HG03520 (cell line): ENCODE results near the gene MPDU1.

ENCODE experiments used
- ATAC-seq: cut with Tn5 transposase; IDR thresholded peaks from one replicate; pipeline ENCODE4 v1.9.1; 2021; ENCODE audit warnings: mild to moderate bottlenecking, moderate library complexity; ENCODE audit not compliant: unreplicated experiment

The MPDU1 gene

DNA sequence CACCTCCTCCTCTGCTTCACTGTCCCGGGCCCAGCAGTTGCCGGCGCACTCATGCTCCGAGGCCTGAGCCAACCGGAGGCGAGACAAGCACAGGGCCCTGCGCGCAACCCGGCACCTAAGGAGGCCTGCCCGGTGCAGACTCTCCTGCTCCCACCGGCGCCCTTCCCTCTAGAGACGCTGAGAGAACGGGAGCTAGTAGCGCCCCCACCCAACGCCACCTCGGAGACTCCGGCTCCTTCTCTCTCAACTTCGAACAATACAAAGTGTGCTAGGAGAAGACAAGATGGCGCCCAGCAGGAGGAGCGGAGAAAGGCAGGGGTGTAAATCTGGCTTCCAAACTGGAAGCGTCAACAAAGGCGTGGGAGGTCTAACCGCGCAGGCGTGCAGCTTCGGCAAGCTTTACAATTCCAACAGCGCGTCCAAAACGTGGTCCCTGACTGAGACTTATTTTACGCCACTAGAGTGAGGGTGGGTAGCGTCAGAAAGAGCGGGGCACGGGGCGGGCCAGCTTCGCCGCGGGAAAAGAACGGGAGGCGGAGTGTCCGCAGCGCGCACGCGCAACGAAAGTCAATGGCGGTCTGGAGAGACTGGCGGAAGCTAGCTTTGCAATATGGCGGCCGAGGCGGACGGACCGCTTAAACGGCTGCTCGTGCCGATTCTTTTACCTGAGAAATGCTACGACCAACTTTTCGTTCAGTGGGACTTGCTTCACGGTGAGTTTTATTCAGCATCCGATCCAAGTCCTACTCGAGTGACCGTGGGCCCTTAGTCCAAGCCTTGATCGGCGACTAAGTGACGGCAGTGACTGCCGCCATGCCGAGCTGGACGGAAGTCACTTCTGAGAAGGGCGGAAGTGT is at the start of gene MPDU1:
MPDU1 (plus strand) TSS at position 600 of the 857 bp plus-strand sequence; CDS start at position 611, 11 bp downstream.
- peak; percentile 62 for ATAC-seq

DNA sequence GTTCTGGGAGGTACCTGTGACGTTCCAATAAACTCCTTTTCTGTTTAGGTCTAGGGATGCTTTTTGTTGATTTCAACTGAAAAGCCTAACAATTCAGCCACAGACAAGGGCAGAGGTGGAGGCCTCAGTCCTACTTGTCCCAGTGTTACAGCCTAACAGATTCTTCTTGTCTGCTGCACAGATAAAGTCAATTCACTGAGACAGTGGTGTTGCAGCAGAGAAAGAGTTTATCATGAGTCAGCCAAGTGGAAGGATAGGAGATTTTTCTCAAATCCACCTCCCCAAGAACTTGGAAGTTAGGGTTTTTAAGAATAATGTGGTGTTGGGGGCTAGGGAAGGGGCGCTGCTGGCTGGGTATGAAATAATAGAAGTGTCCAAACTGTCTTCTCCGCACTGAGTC is 45.6 kb upstream of the MPDU1 start:
- no peak for ATAC-seq

DNA sequence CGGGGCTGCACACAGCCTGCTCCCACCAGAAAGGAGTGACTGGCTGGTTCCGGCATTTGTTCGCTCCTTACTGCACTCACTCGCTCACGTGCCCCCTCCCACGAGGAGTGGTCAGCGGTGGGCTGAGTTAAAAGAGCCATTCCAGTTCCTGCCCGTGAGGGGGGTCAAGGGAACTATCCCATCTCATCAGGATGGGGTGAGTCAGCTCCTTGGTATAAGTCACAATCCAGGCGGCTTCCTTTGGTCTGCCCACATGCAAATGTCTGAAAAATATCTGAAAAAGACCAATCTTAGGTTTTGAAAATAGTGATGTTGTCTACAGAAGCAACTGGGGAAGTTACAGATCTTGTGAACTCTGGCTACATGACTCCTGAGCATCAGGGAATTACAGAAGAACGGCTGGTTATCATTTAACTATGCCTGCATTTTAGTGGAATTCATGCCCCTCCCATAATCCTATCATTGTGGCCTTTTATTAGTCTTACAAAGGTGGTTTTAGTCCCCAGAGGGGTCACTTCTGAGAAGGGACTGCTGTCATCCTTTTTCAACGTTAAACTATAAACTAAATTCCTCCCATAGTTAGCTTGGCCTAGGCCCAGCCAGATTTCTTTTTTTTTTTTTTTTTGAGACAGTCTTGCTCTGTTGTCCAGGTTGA is 44.6 kb upstream of the MPDU1 start:
- ATAC-seq, result no peak

GRCh38 chr17:7541074-7541621 is 42.5 kb upstream of the MPDU1 start:
- ATAC-seq, result no peak

GRCh38 chr17:7544911-7545310 is 38.7 kb upstream of the MPDU1 start:
- no peak for ATAC-seq

GRCh38 chr17:7548585-7549400 is 34.9 kb upstream of the MPDU1 start, which contains the start of gene TNFSF12:
Gene TNFSF12 (plus strand): TSS chr17:7549058. CDS start chr17:7549154, 96 bp downstream.
- no peak for ATAC-seq

- no peak for ATAC-seq
Observed at GRCh38 chr17:7549401-7550055, 34.1 kb upstream of the MPDU1 start.

GRCh38 chr17:7550344-7550743 is 33.3 kb upstream of the MPDU1 start:
- ATAC-seq, result no peak

GRCh38 chr17:7551396-7551795 is 32.3 kb upstream of the MPDU1 start:
- no peak for ATAC-seq

- no peak for ATAC-seq
Observed at GRCh38 chr17:7552621-7553051, 31.0 kb upstream of the MPDU1 start.

DNA sequence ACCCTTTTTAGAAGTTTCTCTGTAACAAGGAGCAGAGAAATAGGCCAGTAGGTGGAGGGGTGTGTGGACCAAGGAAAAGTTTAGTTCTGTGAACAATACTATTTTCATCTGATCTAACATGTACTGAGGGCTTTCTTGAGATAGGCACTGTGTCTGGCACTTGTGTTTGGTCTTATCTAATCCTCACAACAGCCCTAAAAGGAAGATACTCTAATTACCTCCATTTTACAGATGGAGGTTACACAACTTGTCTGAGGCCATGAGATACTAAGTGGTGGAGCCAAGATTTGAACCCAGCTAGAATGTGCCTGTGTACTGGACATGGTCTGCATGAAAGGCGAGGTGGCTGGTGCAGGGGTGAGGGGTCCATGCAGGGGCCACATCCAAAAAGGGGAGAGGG is 30.3 kb upstream of the MPDU1 start:
- no peak for ATAC-seq

DNA sequence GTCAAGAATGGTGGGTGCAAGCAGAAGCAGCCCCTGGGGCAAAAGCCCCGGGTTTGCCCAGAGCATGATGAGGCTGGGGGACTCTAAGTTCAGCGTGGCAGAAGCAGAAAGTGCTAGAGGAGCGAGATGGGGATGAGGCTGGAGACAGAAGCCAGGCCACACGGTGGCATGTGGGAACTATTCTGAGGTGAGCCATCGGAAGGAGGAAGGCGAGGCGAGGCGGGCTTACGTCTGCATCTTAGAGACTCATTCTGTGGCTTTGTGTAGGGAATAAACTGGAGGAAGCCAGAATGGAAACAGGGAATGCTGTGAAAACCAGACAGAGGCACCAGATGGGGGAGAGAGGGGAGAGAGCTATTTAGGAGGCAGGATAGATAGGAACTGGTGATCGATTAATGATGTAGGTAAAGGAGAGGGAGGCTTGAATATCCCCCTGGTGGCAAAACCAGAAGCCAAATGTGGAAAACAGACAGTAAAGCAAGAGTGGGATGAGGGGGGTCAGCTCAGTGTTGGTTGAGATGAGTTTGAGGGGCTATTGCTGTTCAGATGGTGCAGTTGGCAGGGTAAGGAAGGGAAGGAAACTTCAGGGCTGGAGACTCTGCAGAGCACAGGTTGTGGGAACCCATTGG is 28.2 kb upstream of the MPDU1 start:
- ATAC-seq, result no peak

DNA sequence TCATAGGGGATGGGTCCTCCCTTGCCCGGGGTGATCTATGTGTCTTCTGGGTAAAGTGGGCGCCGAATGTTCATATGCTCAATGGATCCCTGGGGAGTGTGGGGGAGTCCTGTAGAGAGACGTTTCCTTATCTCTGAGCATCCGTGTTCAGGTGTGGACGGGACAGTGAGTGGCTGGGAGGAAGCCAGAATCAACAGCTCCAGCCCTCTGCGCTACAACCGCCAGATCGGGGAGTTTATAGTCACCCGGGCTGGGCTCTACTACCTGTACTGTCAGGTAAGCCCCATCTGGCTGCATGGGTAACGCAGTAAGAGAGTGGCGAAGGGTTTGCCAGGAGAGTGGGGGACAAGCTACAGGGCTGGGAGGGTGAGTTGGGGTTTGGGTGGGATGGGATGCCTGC is 27.0 kb upstream of the MPDU1 start:
- no peak for ATAC-seq

DNA sequence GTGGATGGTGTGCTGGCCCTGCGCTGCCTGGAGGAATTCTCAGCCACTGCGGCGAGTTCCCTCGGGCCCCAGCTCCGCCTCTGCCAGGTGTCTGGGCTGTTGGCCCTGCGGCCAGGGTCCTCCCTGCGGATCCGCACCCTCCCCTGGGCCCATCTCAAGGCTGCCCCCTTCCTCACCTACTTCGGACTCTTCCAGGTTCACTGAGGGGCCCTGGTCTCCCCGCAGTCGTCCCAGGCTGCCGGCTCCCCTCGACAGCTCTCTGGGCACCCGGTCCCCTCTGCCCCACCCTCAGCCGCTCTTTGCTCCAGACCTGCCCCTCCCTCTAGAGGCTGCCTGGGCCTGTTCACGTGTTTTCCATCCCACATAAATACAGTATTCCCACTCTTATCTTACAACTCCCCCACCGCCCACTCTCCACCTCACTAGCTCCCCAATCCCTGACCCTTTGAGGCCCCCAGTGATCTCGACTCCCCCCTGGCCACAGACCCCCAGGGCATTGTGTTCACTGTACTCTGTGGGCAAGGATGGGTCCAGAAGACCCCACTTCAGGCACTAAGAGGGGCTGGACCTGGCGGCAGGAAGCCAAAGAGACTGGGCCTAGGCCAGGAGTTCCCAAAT is 26.4 kb upstream of the MPDU1 start:
- ATAC-seq, result no peak

DNA sequence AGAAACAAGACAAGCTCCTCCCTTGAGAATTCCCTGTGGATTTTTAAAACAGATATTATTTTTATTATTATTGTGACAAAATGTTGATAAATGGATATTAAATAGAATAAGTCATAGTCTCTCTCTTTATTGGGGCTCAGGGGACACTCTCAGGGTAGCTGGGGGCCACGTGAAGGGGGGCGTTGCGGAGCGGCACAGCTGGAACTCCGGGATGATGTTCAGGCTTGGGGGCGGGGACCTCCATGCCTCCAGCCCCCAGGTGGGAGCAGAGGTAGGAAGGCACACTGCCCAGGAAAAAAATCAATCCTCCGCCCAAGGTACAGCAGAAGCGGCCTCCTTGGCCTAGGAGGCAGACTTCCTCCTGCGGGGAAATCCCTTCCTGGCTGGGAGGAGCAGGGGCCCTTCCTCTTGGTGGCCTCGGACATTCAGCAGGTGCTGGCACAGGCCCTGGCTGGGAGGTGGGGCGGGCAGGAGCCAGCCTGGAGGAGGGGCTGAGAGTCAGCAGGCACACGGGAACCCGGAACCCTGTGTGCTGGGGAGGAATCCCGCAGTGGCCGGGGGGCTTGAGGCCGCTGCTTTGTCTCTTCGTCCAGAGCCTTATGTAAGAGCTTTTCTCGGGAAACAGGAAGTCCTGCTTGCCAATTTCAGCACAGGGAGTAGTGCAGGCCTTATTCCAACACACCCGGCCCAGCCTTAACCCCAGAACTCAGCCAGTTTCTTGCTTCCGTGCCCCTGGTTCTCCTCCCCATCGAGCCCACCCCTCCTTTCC is 25.7 kb upstream of the MPDU1 start:
- no peak for ATAC-seq

GRCh38 chr17:7558544-7559319 is 24.9 kb upstream of the MPDU1 start, which contains the start of gene TNFSF13:
Gene TNFSF13 (plus strand): TSS chr17:7558750. CDS start chr17:7559040, 290 bp downstream.
- no peak for ATAC-seq

- no peak for ATAC-seq
Observed at GRCh38 chr17:7559320-7560171, 24.1 kb upstream of the MPDU1 start.
